RWPE1 (cell line): ENCODE measurements around the gene CTR9.

Experiments used
- CTCF ChIA-PET: fragments of 350-600 bp; sonication (Branson Sonifier 250); formaldehyde crosslinking; extraction: SDS; loops from one replicate; lab custom pipeline; 2021; lab: Yijun Ruan, JAX
- POLR2A ChIA-PET: fragments of 400-600 bp; formaldehyde crosslinking; extraction: SDS; loops from one replicate; lab custom pipeline; 2020; ENCODE audit warnings: antibody characterized with exemption; ENCODE audit not compliant: low non-redundant PET; lab: Yijun Ruan, JAX
- DNase-seq: peaks from one replicate; pipeline ENCODE4 v3.0.0; 2012; ENCODE audit warnings: low spot score
- H3K27ac ChIP-seq: fragments of 450-650 bp; 2 replicates; pipeline ENCODE4 v1.5.1; 2017
- CTCF ChIP-seq: fragments of 450-650 bp; conservative IDR thresholded peaks from 2 replicates; pipeline ENCODE4 v1.5.1; 2017; ENCODE audit warnings: low read depth, mild to moderate bottlenecking

The CTR9 gene

DNA sequence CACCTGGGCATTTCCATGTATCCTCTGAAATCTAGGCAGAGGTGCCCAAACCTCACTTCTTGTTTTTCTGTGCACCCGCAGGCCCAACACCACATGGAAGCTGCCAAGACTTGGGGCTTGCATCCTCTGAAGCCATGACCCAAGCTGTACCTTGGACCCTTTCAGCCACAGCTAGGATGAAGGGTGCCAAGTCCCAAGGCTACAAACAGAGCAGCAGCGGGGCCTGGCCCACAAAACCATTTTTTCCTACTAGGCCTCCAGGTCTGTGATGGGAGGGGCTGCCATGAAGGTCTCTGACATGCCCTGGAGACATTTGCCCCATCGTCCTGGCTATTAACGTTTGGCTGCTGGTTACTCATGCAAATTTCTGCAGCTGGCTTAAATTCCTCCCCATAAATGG is 78.1 kb downstream of the CTR9 start:
- TF ChIP-seq CTCF: no peak
- H3K27ac ChIP-seq: no peak overlapping the region
- CTCF ChIA-PET: no interaction called here
- DNase-seq: no peak
- POLR2A ChIA-PET: no interaction called here
